GM12878 (cell line): ENCODE measurements around the gene KCNS1. TPM values are rescaled to one million over a fixed set of nuclear protein-coding genes. Genes with fewer than 3 reads are reported as not detected.
"Not testable (repeated sequence)": the region's sequence is repeated elsewhere in the genome, so short reads cannot be mapped to it uniquely, and the experiment has no call there.

Source experiments
- ATAC-seq: fragments of 200-7000 bp; cut with Tn5 transposase; 3 replicates; pipeline ENCODE4 v1.9.1; 2020; ENCODE audit warnings: mild to moderate bottlenecking, moderate library complexity
- BruUV-seq: library from RNA; stranded (reverse); fragments of 400-500 nt; replicated peaks from 2 replicates; lab custom pipeline; 2021; lab: Mats Ljungman, UMichigan
- CTCF ChIA-PET: fragments of 300-600 bp; sonication (Branson Sonifier 250); formaldehyde crosslinking; extraction: SDS; loops from one replicate; lab custom pipeline; 2021; ENCODE audit warnings: inconsistent platforms; lab: Yijun Ruan, JAX
- POLR2A ChIA-PET: fragments of 350-600 bp; formaldehyde crosslinking; extraction: SDS; loops from one replicate; lab custom pipeline; 2021; ENCODE audit warnings: inconsistent platforms; lab: Charles Lee
- RAD21 ChIA-PET: fragments of 300-600 bp; sonication (Branson Sonifier 250); formaldehyde crosslinking; loops from one replicate; lab custom pipeline; 2023; ENCODE audit warnings: antibody characterized with exemption; ENCODE audit not compliant: unreplicated experiment; lab: Charles Lee
- SMC1A ChIA-PET: fragments of 300-600 bp; sonication (Branson Sonifier 250); formaldehyde crosslinking; loops from one replicate; lab custom pipeline; 2023; ENCODE audit not compliant: unreplicated experiment, uncharacterized antibody; lab: Charles Lee
- DNase-seq: peaks from one replicate; pipeline ENCODE4 v3.0.0-alpha.2; 2011; ENCODE audit warnings: low read depth, low spot score
- FAIRE-seq: peaks from 3 replicates; lab custom pipeline; 2011; peaks lifted over from hg19 to GRCh38; lab: Jason Lieb, UNC
- H2AFZ ChIP-seq: 2 replicates; pipeline ENCODE4 v1.6.0; 2011; ENCODE audit warnings: low read depth, low read length, control low read depth; ENCODE audit not compliant: control insufficient read depth
- H3K27ac ChIP-seq: 2 replicates; pipeline ENCODE4 v1.5.1; 2011; ENCODE audit warnings: control low read depth; ENCODE audit not compliant: control insufficient read depth, insufficient read depth
- H3K27me3 ChIP-seq, 2 experiments: replicated peaks in 1 of 2; 2 replicates each; pipeline versions ENCODE4 v1.6.0 to v1.6.1; 2011; ENCODE audit warnings: low read length in 1 of 2; ENCODE audit not compliant: control insufficient read depth in 2 of 2, insufficient read depth in 2 of 2
- H3K36me3 ChIP-seq, 2 experiments: 2 replicates each; pipeline ENCODE4 v1.5.1; 2011; ENCODE audit warnings: low read length in 1 of 2; ENCODE audit not compliant: control insufficient read depth in 2 of 2, insufficient read depth in 2 of 2
- H3K4me1 ChIP-seq: 2 replicates; pipeline ENCODE4 v1.6.1; 2011; ENCODE audit warnings: mild to moderate bottlenecking, low read length, moderate library complexity, mixed read lengths; ENCODE audit not compliant: control insufficient read depth, insufficient read depth
- H3K4me2 ChIP-seq: 2 replicates; pipeline ENCODE4 v1.6.0; 2011; ENCODE audit warnings: control low read depth; ENCODE audit not compliant: control insufficient read depth, insufficient read depth
- H3K4me3 ChIP-seq: fragments of 200-600 bp; sonication (generic); 2 replicates; pipeline ENCODE4 v1.5.1; 2016
- H3K79me2 ChIP-seq: 2 replicates; pipeline ENCODE4 v1.6.0; 2011; ENCODE audit warnings: low read length; ENCODE audit not compliant: control insufficient read depth, insufficient read depth
- H3K9ac ChIP-seq: 2 replicates; pipeline ENCODE4 v1.8.0; 2011; ENCODE audit warnings: low read length, control low read depth, mixed read lengths; ENCODE audit not compliant: control insufficient read depth, insufficient read depth
- H3K9me3 ChIP-seq: replicated peaks from 3 replicates; pipeline ENCODE4 v1.5.1; 2011; ENCODE audit warnings: mild to moderate bottlenecking, low read length; ENCODE audit not compliant: control insufficient read depth, insufficient read depth
- H4K20me1 ChIP-seq: 2 replicates; pipeline ENCODE4 v1.6.0; 2011; ENCODE audit not compliant: control insufficient read depth, insufficient read depth
- ATF7 ChIP-seq: fragments of 450-650 bp; IDR thresholded peaks from 2 replicates; pipeline ENCODE4 v1.6.1; 2016; ENCODE audit warnings: low read depth, mild to moderate bottlenecking
- BACH1 ChIP-seq: fragments of 450-650 bp; IDR thresholded peaks from 2 replicates; pipeline ENCODE4 v1.6.1; 2017; ENCODE audit warnings: mild to moderate bottlenecking, borderline replicate concordance
- BHLHE40 ChIP-seq, 2 experiments: fragments of 450-650 bp in 1 of 2; IDR thresholded peaks; 2 replicates each; pipeline ENCODE4 v1.6.1; 2011 to 2017; ENCODE audit warnings: low read depth in 2 of 2, borderline replicate concordance in 1 of 2, improper control_type of control experiment in 1 of 2, low read length in 1 of 2, mild to moderate bottlenecking in 1 of 2
- CEBPB ChIP-seq, 2 experiments: fragments of 150-350 bp in 1 of 2; IDR thresholded peaks; 2 replicates each; pipeline ENCODE4 v1.6.1; 2012 to 2014; ENCODE audit warnings: low read depth in 2 of 2, low read length in 2 of 2, borderline replicate concordance in 1 of 2, inconsistent platforms in 1 of 2
- FOS ChIP-seq: IDR thresholded peaks from 3 replicates; pipeline ENCODE4 v1.6.1; 2011; ENCODE audit warnings: borderline replicate concordance; ENCODE audit not compliant: insufficient read length; ENCODE audit errors: extremely low read depth
- MTA2 ChIP-seq: fragments of 450-650 bp; IDR thresholded peaks from 2 replicates; pipeline ENCODE4 v1.6.1; 2016; ENCODE audit warnings: low read depth, mild to moderate bottlenecking, moderate library complexity
- NBN ChIP-seq: fragments of 450-650 bp; IDR thresholded peaks from 2 replicates; pipeline ENCODE4 v1.6.1; 2016
- POLR2A ChIP-seq: IDR thresholded peaks from 2 replicates; pipeline ENCODE4 v1.6.1; 2011; ENCODE audit warnings: low read depth, mild to moderate bottlenecking, low read length
- RELB ChIP-seq: fragments of 450-650 bp; IDR thresholded peaks from 2 replicates; pipeline ENCODE4 v1.6.1; 2017; ENCODE audit warnings: low read depth, mild to moderate bottlenecking, moderate library complexity
- RUNX3 ChIP-seq: IDR thresholded peaks from 2 replicates; pipeline ENCODE4 v1.6.1; 2012; ENCODE audit warnings: low read length, inconsistent platforms
- SIN3A ChIP-seq: IDR thresholded peaks from 2 replicates; pipeline ENCODE4 v1.6.1; 2012; ENCODE audit warnings: low read depth, low read length, improper control_type of control experiment
- TCF12 ChIP-seq: IDR thresholded peaks from 2 replicates; pipeline ENCODE4 v1.6.1; 2011; ENCODE audit warnings: low read depth, mild to moderate bottlenecking, low read length
- TCF3 ChIP-seq: IDR thresholded peaks from 2 replicates; pipeline ENCODE4 v1.6.1; 2012; ENCODE audit warnings: low read depth, mild to moderate bottlenecking, low read length, borderline replicate concordance; ENCODE audit not compliant: insufficient read depth
- ZSCAN29 ChIP-seq: fragments of 450-650 bp; IDR thresholded peaks from 2 replicates; pipeline ENCODE4 v1.6.1; 2017; ENCODE audit warnings: mild to moderate bottlenecking, moderate library complexity
- WGBS: methylation state at CpG from one replicate; pipeline ENCODE4 v1.1.6; 2016; ENCODE audit warnings: low lambda C conversion rate; ENCODE audit not compliant: insufficient replicate concordance, insufficient coverage; ENCODE audit errors: missing lambda C conversion rate; 5-methylcytosine and 5-hydroxymethylcytosine counted together
- in situ Hi-C: fragments of 300-500 bp; cut with MboI; formaldehyde crosslinking; loops from 9 replicates; pipeline ENCODE4 v1.14.3; 2018; ENCODE audit warnings: mixed read lengths
- intact Hi-C: fragments of 100-400 bp; cut with micrococcal nuclease; formaldehyde crosslinking; loops from one replicate; pipeline ENCODE4 v1.14.2; 2022; ENCODE audit not compliant: unreplicated experiment
- polyA plus RNA-seq, 11 experiments: library from polyadenylated mRNA; depleted of rRNA in 4 of 11; unstranded in 6 of 11; stranded (reverse) in 5 of 11; fragments of >200 nt; fragmentation: Nextera tagmentation in 4 of 11; fragmentation: Illumina TruSeq in 1 of 11; extraction: Ambion mirVana in 4 of 11; extraction: Trizol in 1 of 11; gene quantifications; 1 replicate in 1 of 11; 2 replicates in 10 of 11; pipeline versions ENCODE4 v1.2.1 to v1.2.3, GENCODE V29; 2011 to 2016; ENCODE audit warnings: inconsistent platforms in 2 of 11, missing spikeins in 2 of 11, low read depth in 1 of 11
- total RNA-seq, 4 experiments: library from RNA; depleted of rRNA in 3 of 4; stranded (reverse); fragments of >200 nt in 3 of 4; fragmentation: Illumina TruSeq in 1 of 4; extraction: Trizol in 1 of 4; gene quantifications; 2 replicates each; pipeline versions ENCODE4 v1.2.1 to v1.2.3, GENCODE V29; 2013 to 2021

Gene KCNS1
- total and polyA plus RNA-seq, 10 of the 15 experiments (the other 5 are each of a cell fraction or from before 2014, with no cell fraction given): not detected

- TF ChIP-seq RELB (no peak), TCF12 (no peak), BACH1 (no peak), POLR2A (no peak), ZSCAN29 (no peak), SIN3A (no peak), CEBPB (IDR thresholded peaks at IDR 0.05; ENCODE audit: borderline replicate concordance in 1 of 2, low read depth in 2 of 2, low read length in 2 of 2) (no peak), FOS (no peak)
Measured at GRCh38 chr20:45064812-45065211, 36.1 kb downstream of the KCNS1 start (continued).

- H3K9ac ChIP-seq, H3K9me3 ChIP-seq, H3K4me3 ChIP-seq, in situ Hi-C loops, FAIRE-seq, H3K4me2 ChIP-seq, ATAC-seq, H3K27ac ChIP-seq, SMC1A ChIA-PET, intact Hi-C loops, H3K27me3 ChIP-seq, H4K20me1 ChIP-seq, H3K4me1 ChIP-seq, DNase-seq, POLR2A ChIA-PET, BruUV-seq, H2AFZ ChIP-seq: not testable (repeated sequence)
- WGBS: 26% methylated on average over 2 of the region's 2 CpGs
- RAD21 ChIA-PET: interaction anchor here (1.3 kb wide), 1 partner anchor 12 kb away, joined by 3 read pairs; no protein-coding TSS in a partner anchor
- Histone ChIP-seq H3K36me3 (peaks cover 1 to 17% of the 10 kb centered on the region in 2 experiments; a peak in 3 of 4 replicates), H3K79me2 (peaks cover 14% of the 10 kb centered on the region)
- TF ChIP-seq ATF7 (peak; percentile 28; the same call in 1 of the 2 replicates), MTA2 (peak; percentile 37), TCF3 (0 out of 2 replicates have a peak, but pooled peaks have one; percentile 31), RUNX3 (0 out of 2 replicates have a peak, but pooled peaks have one; percentile 26), NBN (peak; percentile 32; the same call in 1 of the 2 replicates), TCF12 (0 out of 2 replicates have a peak, but pooled peaks have one; percentile 29), BHLHE40 (IDR thresholded peaks at IDR 0.05; ENCODE audit: borderline replicate concordance in 1 of 2, low read depth in 2 of 2, low read length in 1 of 2) (peak in 1 of 2 experiments; percentile 37; a peak in 1 of 4 replicates), RELB (peak; percentile 40; the same call in 1 of the 2 replicates)
- CTCF ChIA-PET: interaction anchor here (2.3 to 5.4 kb wide), 2 partner anchors 12 to 20 kb away, joined by 6 to 30 read pairs; no protein-coding TSS in a partner anchor
Measured at GRCh38 chr20:45063107-45063506, 37.8 kb downstream of the KCNS1 start.
